H9 (cell line): ENCODE results near the gene ALOX12. TPM values are rescaled to one million over a fixed set of nuclear protein-coding genes. Genes with fewer than 3 reads are reported as not detected.

Experiments used
- DNase-seq: peaks from one replicate; pipeline ENCODE4 v3.0.0-alpha.2; 2017
- H2AFZ ChIP-seq: one replicate; pipeline ENCODE4 v1.6.1; 2013; ENCODE audit warnings: mild to moderate bottlenecking, low read length, control low read depth, moderate library complexity
- H2AK5ac ChIP-seq: 2 replicates; pipeline ENCODE4 v1.6.1; 2013; ENCODE audit warnings: low read length, control low read depth, mixed read lengths; ENCODE audit not compliant: insufficient read length
- H2BK120ac ChIP-seq: one replicate; pipeline ENCODE4 v1.6.1; 2013; ENCODE audit warnings: low read depth, mild to moderate bottlenecking, low read length, control low read depth, inconsistent platforms; ENCODE audit not compliant: poor library complexity, severe bottlenecking
- H2BK12ac ChIP-seq: 2 replicates; pipeline ENCODE4 v1.6.1; 2013; ENCODE audit warnings: low read length, control low read depth, mixed read lengths, low read depth; ENCODE audit not compliant: insufficient read length
- H2BK15ac ChIP-seq: 2 replicates; pipeline ENCODE4 v1.6.1; 2013; ENCODE audit warnings: low read depth, low read length, control low read depth
- H2BK20ac ChIP-seq: one replicate; pipeline ENCODE4 v1.6.1; 2013; ENCODE audit warnings: low read depth, mild to moderate bottlenecking, low read length, control low read depth, inconsistent platforms; ENCODE audit not compliant: poor library complexity, severe bottlenecking
- H2BK5ac ChIP-seq: 2 replicates; pipeline ENCODE4 v1.6.1; 2013; ENCODE audit warnings: low read length, control low read depth, mixed read lengths; ENCODE audit not compliant: insufficient read length
- H3K14ac ChIP-seq: 2 replicates; pipeline ENCODE4 v1.6.1; 2013; ENCODE audit warnings: low read length, control low read depth; ENCODE audit not compliant: insufficient read depth
- H3K18ac ChIP-seq: 2 replicates; pipeline ENCODE4 v1.6.1; 2013; ENCODE audit warnings: low read depth, mild to moderate bottlenecking, mixed read lengths, low read length, control low read depth; ENCODE audit not compliant: insufficient read length
- H3K23ac ChIP-seq: 2 replicates; pipeline ENCODE4 v1.6.1; 2013; ENCODE audit warnings: low read length, control low read depth, mixed read lengths, low read depth; ENCODE audit not compliant: insufficient read length
- H3K23me2 ChIP-seq: 2 replicates; pipeline ENCODE4 v1.6.1; 2013; ENCODE audit warnings: low read depth, mild to moderate bottlenecking, mixed read lengths, low read length, control low read depth; ENCODE audit not compliant: insufficient read length, poor library complexity, severe bottlenecking
- H3K27ac ChIP-seq: 2 replicates; pipeline ENCODE4 v1.5.1; 2013; ENCODE audit warnings: low read length, control low read depth, mixed read lengths, low read depth; ENCODE audit not compliant: insufficient read length
- H3K27me3 ChIP-seq: 2 replicates; pipeline ENCODE4 v1.6.1; 2013; ENCODE audit warnings: low read length, control low read depth, inconsistent platforms; ENCODE audit not compliant: insufficient read depth
- H3K4ac ChIP-seq: 2 replicates; pipeline ENCODE4 v1.6.1; 2013; ENCODE audit warnings: low read depth, mild to moderate bottlenecking, control low read depth, inconsistent platforms, low read length, moderate library complexity
- H3K4me1 ChIP-seq: 2 replicates; pipeline ENCODE4 v1.6.1; 2013; ENCODE audit warnings: low read length, control low read depth, inconsistent platforms; ENCODE audit not compliant: insufficient read depth
- H3K4me2 ChIP-seq: 2 replicates; pipeline ENCODE4 v1.6.1; 2013; ENCODE audit warnings: low read length, control low read depth, mixed read lengths; ENCODE audit not compliant: insufficient read length, insufficient read depth
- H3K56ac ChIP-seq: 2 replicates; pipeline ENCODE4 v1.6.1; 2013; ENCODE audit warnings: low read depth, mild to moderate bottlenecking, mixed read lengths, low read length, control low read depth; ENCODE audit not compliant: insufficient read length
- H3K79me1 ChIP-seq: 2 replicates; pipeline ENCODE4 v1.6.1; 2013; ENCODE audit warnings: low read depth, mild to moderate bottlenecking, moderate library complexity, low read length, control low read depth, inconsistent platforms; ENCODE audit not compliant: insufficient read depth, poor library complexity, severe bottlenecking
- H3K79me2 ChIP-seq: 2 replicates; pipeline ENCODE4 v1.6.1; 2013; ENCODE audit warnings: low read length, control low read depth, inconsistent platforms; ENCODE audit not compliant: insufficient read depth
- H3K9ac ChIP-seq: 2 replicates; pipeline ENCODE4 v1.6.1; 2013; ENCODE audit warnings: low read length, control low read depth, mixed read lengths; ENCODE audit not compliant: insufficient read length; ENCODE audit errors: extremely low read depth
- H3K9me3 ChIP-seq: one replicate; pipeline ENCODE4 v1.6.1; 2013; ENCODE audit warnings: low read depth, low read length, inconsistent platforms; ENCODE audit not compliant: control insufficient read depth
- H3T11ph ChIP-seq: one replicate; pipeline ENCODE4 v1.6.1; 2013; ENCODE audit warnings: mild to moderate bottlenecking, low read length, control low read depth, inconsistent platforms
- H4K20me1 ChIP-seq: one replicate; pipeline ENCODE4 v1.6.1; 2013; ENCODE audit not compliant: control insufficient read depth, insufficient read length, insufficient read depth
- H4K5ac ChIP-seq: 2 replicates; pipeline ENCODE4 v1.6.1; 2013; ENCODE audit warnings: low read depth, mild to moderate bottlenecking, mixed read lengths, low read length, control low read depth; ENCODE audit not compliant: insufficient read length
- H4K8ac ChIP-seq: replicated peaks from 2 replicates; pipeline ENCODE4 v1.6.1; 2013; ENCODE audit warnings: low read length, control low read depth, mixed read lengths, low read depth; ENCODE audit not compliant: insufficient read length
- H4K91ac ChIP-seq: 2 replicates; pipeline ENCODE4 v1.6.1; 2013; ENCODE audit warnings: low read depth, mild to moderate bottlenecking, moderate library complexity, mixed read lengths, low read length, control low read depth; ENCODE audit not compliant: insufficient read length
- H3K27ac Mint-ChIP-seq, 3 experiments: 2 replicates in 2 of 3; 3 replicates in 1 of 3; pipeline ENCODE4 v1.8.0; 2020 to 2021; ENCODE audit warnings: mixed read lengths in 3 of 3, mild to moderate bottlenecking in 1 of 3, moderate library complexity in 1 of 3
- H3K27me3 Mint-ChIP-seq: 2 replicates; pipeline ENCODE4 v1.8.0; 2021; ENCODE audit warnings: low read depth, mild to moderate bottlenecking, moderate library complexity, mixed read lengths
- H3K36me3 Mint-ChIP-seq, 3 experiments: 2 replicates in 2 of 3; 3 replicates in 1 of 3; pipeline ENCODE4 v1.8.0; 2020 to 2021; ENCODE audit warnings: low read depth in 3 of 3, mixed read lengths in 3 of 3; ENCODE audit not compliant: insufficient read depth in 1 of 3
- H3K4me1 Mint-ChIP-seq, 2 experiments: 2 replicates each; pipeline ENCODE4 v1.8.0; 2020; ENCODE audit warnings: mixed read lengths in 2 of 2
- H3K4me3 Mint-ChIP-seq, 2 experiments: 2 replicates in 1 of 2; 3 replicates in 1 of 2; pipeline ENCODE4 v1.8.0; 2020 to 2021; ENCODE audit warnings: mild to moderate bottlenecking in 2 of 2, mixed read lengths in 2 of 2, moderate library complexity in 1 of 2
- H3K9me3 Mint-ChIP-seq, 2 experiments: 2 replicates in 1 of 2; 3 replicates in 1 of 2; pipeline ENCODE4 v1.8.0; 2020; ENCODE audit warnings: mild to moderate bottlenecking in 2 of 2, mixed read lengths in 2 of 2, moderate library complexity in 1 of 2
- CTCF ChIP-seq: fragments of 200-600 bp; sonication (generic); conservative IDR thresholded peaks from 3 replicates; pipeline ENCODE4 v1.8.0; 2021; ENCODE audit warnings: antibody characterized with exemption, mild to moderate bottlenecking
- WGBS: extraction: QIAGEN DNeasy Blood & Tissue Kit; methylation state at CpG from one replicate; pipeline ENCODE4 v1.1.7; 2013; ENCODE audit warnings: missing lambda C conversion rate, low lambda C conversion rate, mixed read lengths; ENCODE audit not compliant: insufficient read length; ENCODE audit errors: extremely low coverage; 5-methylcytosine and 5-hydroxymethylcytosine counted together
- total RNA-seq: library from RNA; stranded (reverse); gene quantifications from 2 replicates; pipeline ENCODE4 v1.2.1, GENCODE V29; 2021

The ALOX12 gene
- total RNA-seq, 1 experiment from 2014 or later = 0.81 TPM

DNA sequence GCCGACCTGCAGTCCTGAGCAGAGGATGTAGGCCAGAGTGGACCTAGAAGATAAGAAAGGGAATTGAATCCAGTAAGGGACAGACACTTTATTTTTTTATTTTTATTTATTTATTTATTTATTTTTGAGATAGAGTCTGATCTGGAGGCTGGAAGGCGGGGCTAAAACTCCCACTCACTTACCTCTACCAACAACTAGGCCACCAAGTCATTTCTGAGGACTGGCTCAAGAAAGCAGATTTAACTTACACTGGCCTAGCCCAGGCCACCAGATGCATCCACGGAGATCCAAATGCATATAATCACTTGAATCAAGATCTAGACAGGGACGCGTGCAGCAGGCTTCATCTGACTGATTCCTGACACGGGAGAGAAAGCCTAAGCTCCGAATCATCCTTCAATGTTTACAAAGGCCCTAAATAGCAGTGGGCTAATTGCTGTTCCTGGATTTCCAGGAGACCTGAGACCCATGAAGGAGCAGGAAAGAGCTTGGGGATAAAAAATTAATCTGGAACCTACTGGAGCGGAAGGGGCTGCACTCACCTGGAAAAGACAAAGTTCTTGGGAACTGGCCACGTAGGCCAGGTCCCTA is 1.1 kb upstream of the ALOX12 start:
- Histone ChIP-seq H3K27me3 (peaks cover 2% of the 10 kb centered on the region; the same call in 1 of the 2 replicates), H2BK15ac (no peak overlapping the region), H2AK5ac (no peak overlapping the region), H2BK20ac (no peak overlapping the region), H3K79me2 (no peaks in the 10 kb centered on the region), H3K4me1 (no peaks in the 10 kb centered on the region), H3K4me2 (peak overlapping the region; percentile 52), H3K4ac (no peak overlapping the region), H3T11ph (no peak overlapping the region), H4K91ac (no peak overlapping the region), H3K9ac (no peak overlapping the region), H4K5ac (no peak overlapping the region), H3K9me3 (no peaks in the 10 kb centered on the region), H4K8ac (no peak overlapping the region), H2AFZ (no peak overlapping the region), H3K56ac (no peak overlapping the region), H2BK5ac (no peak overlapping the region), H3K27ac (no peak overlapping the region), H4K20me1 (no peaks in the 10 kb centered on the region), H2BK12ac (no peak overlapping the region), H2BK120ac (no peak overlapping the region), H3K23ac (no peak overlapping the region), H3K18ac (no peak overlapping the region), H3K14ac (no peak overlapping the region), H3K79me1 (no peaks in the 10 kb centered on the region), H3K23me2 (peaks cover 8% of the 10 kb centered on the region)
- peaks cover 55% of the 10 kb centered on the region for H3K27me3 Mint-ChIP-seq
- peaks cover 2 to 4% of the 10 kb centered on the region in 2 experiments; a peak in 3 of 4 replicates for H3K4me1 Mint-ChIP-seq
- H3K27ac Mint-ChIP-seq = no peak overlapping the region
- no peak for DNase-seq
- peaks cover 5 to 28% (median 11%) of the 10 kb centered on the region in 3 experiments; a peak in 6 of 7 replicates for H3K36me3 Mint-ChIP-seq
- no CpG with 5 or more reads among the region's 9 CpGs for WGBS
- no peaks in the 10 kb centered on the region for H3K9me3 Mint-ChIP-seq
- no peak for TF ChIP-seq CTCF
- H3K4me3 Mint-ChIP-seq = peak overlapping the region; percentile 16 to 74; a peak in 3 of 5 replicates
